Adrenal gland (tissue), 5 donors: ENCODE data around the gene ADAMTS8.

Source experiments
- CTCF ChIP-seq, 6 experiments: fragments of 450-650 bp in 4 of 6; fragments of 200-600 bp in 2 of 6; sonication (generic) in 1 of 6; IDR thresholded peaks; 1 replicate in 5 of 6; 2 replicates in 1 of 6; pipeline versions ENCODE4 v1.5.1 to v1.8.0; 2016 to 2021; ENCODE audit warnings: antibody characterized with exemption in 6 of 6, mild to moderate bottlenecking in 2 of 6, moderate library complexity in 1 of 6
- POLR2A ChIP-seq, 2 donors: fragments of 450-650 bp; IDR thresholded peaks; one replicate each; pipeline ENCODE4 v1.6.1; 2017; ENCODE audit warnings: antibody characterized with exemption in 2 of 2, mild to moderate bottlenecking in 2 of 2, moderate library complexity in 1 of 2
- donor health status: DM: no; HTN: no; CAD: no.

GRCh38 chr11:130448039-130448415 lies 19.6 kb upstream of the ADAMTS8 start:
- TF ChIP-seq CTCF (IDR thresholded peaks at IDR 0.05) = no peak
- no peak for TF ChIP-seq POLR2A (IDR thresholded peaks at IDR 0.05)
